CD4-positive, alpha-beta T cell (primary cell): Measurements from ENCODE around the gene DCDC1. TPM values are rescaled to one million over a fixed set of nuclear protein-coding genes. Genes with fewer than 3 reads are reported as not detected.

Source experiments
- ATAC-seq: fragments of 200-7000 bp; cut with Tn5 transposase; one replicate; pipeline ENCODE4 v1.10.0; 2022; ENCODE audit warnings: mild to moderate bottlenecking; ENCODE audit not compliant: poor library complexity
- CTCF ChIA-PET: fragments of 350-600 bp; sonication (Branson Sonifier 250); formaldehyde crosslinking; loops from one replicate; lab custom pipeline; 2021; ENCODE audit warnings: antibody characterized with exemption, inconsistent platforms; lab: Charles Lee
- POLR2A ChIA-PET: fragments of 350-600 bp; sonication (Branson Sonifier 250); formaldehyde crosslinking; loops from one replicate; lab custom pipeline; 2021; ENCODE audit warnings: antibody characterized with exemption, inconsistent platforms; lab: Charles Lee
- DNase-seq, 14 experiments: peaks; one replicate each; pipeline ENCODE4 v3.0.0-alpha.2; 2013 to 2020; ENCODE audit warnings: mixed read lengths in 2 of 14
- H3K27ac ChIP-seq, 2 donors: one replicate each; pipeline versions ENCODE4 v1.5.1 to v1.7.0; 2013; ENCODE audit warnings: low read length in 2 of 2, low read depth in 1 of 2, mild to moderate bottlenecking in 1 of 2
- H3K27me3 ChIP-seq, 2 experiments: 1 replicate in 1 of 2; 2 replicates in 1 of 2; pipeline versions ENCODE4 v1.6.1 to v1.7.0; 2013; ENCODE audit warnings: low read length in 2 of 2, control low read depth in 1 of 2, mild to moderate bottlenecking in 1 of 2, moderate library complexity in 1 of 2; ENCODE audit not compliant: insufficient read depth in 2 of 2, control insufficient read depth in 1 of 2
- H3K36me3 ChIP-seq: one replicate; pipeline ENCODE4 v1.6.1; 2013; ENCODE audit warnings: low read length, control low read depth; ENCODE audit not compliant: insufficient read depth
- H3K4me1 ChIP-seq: one replicate; pipeline ENCODE4 v1.6.1; 2013; ENCODE audit warnings: low read length, control low read depth; ENCODE audit not compliant: insufficient read depth
- H3K4me3 ChIP-seq: one replicate; pipeline ENCODE4 v1.5.1; 2013; ENCODE audit warnings: mild to moderate bottlenecking, low read length, moderate library complexity
- H3K9me3 ChIP-seq, 2 experiments: 1 replicate in 1 of 2; 2 replicates in 1 of 2; pipeline versions ENCODE4 v1.6.1 to v1.7.0; 2013; ENCODE audit warnings: low read length in 2 of 2, mild to moderate bottlenecking in 2 of 2, control low read depth in 1 of 2, moderate library complexity in 1 of 2; ENCODE audit not compliant: control insufficient read depth in 1 of 2, insufficient read depth in 1 of 2
- H3K27ac Mint-ChIP-seq: one replicate; pipeline ENCODE4 v1.8.0; 2020; ENCODE audit warnings: mixed read lengths
- H3K27me3 Mint-ChIP-seq: one replicate; pipeline ENCODE4 v1.8.0; 2021; ENCODE audit warnings: mixed read lengths
- H3K36me3 Mint-ChIP-seq: one replicate; pipeline ENCODE4 v1.8.0; 2021; ENCODE audit warnings: low read depth, mixed read lengths
- H3K4me1 Mint-ChIP-seq: one replicate; pipeline ENCODE4 v1.8.0; 2021; ENCODE audit warnings: low read depth, mixed read lengths
- H3K4me3 Mint-ChIP-seq: one replicate; pipeline ENCODE4 v1.8.0; 2020; ENCODE audit warnings: mild to moderate bottlenecking, mixed read lengths
- H3K9me3 Mint-ChIP-seq: one replicate; pipeline ENCODE4 v1.8.0; 2020; ENCODE audit warnings: mixed read lengths
- intact Hi-C, 2 experiments: fragments of 100-400 bp; cut with DNase I in 1 of 2; cut with micrococcal nuclease in 1 of 2; formaldehyde crosslinking; loops; one replicate each; pipeline versions ENCODE4 v1.15.1 to v1.9.0; 2023 to 2025; cut with DNase I, micrococcal nuclease
- total RNA-seq, 174 experiments: library from RNA in 2 of 174; stranded (reverse) in 2 of 174; gene quantifications; one replicate each; pipeline ENCODE4 v1.2.3 and lab custom pipeline; 2021 to 2026
- TF ChIP-seq, protein P1 (sequence below): fragments of 200-600 bp; IDR thresholded peaks from one replicate; pipeline ENCODE4 v1.8.0; 2022; ENCODE audit warnings: antibody characterized with exemption, mild to moderate bottlenecking

The DCDC1 gene
- total RNA-seq, 2 experiments from 2014 or later = 0.11 TPM; not detected in 1

DNA sequence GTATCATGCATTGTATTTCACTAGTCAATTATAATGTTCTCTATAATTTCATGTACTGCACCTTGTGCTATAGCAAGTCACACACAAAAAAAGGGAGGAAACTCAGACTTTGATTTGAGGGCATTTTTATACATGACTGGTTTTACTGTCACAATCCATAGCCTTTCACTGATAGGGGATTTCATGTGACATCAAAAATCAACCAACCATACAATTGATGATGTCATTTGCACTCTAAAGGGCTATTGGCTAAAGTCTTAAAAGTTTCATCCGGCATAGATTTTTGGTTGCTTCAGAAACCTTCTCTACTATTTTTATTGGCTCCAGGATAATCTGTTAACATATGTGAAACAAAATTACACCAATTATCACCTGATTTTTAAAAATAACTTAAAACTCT lies 237.8 kb downstream of the DCDC1 start:
- Histone ChIP-seq H3K4me1 (no peaks in the 10 kb centered on the region), H3K27me3 (no peaks in the 10 kb centered on the region), H3K9me3 (no peaks in the 10 kb centered on the region), H3K4me3 (no peak overlapping the region), H3K27ac (no peak overlapping the region), H3K36me3 (no peaks in the 10 kb centered on the region)
- Mint-ChIP-seq H3K27ac (no peak overlapping the region), H3K4me1 (no peaks in the 10 kb centered on the region), H3K4me3 (no peak overlapping the region), H3K27me3 (no peaks in the 10 kb centered on the region), H3K36me3 (no peaks in the 10 kb centered on the region), H3K9me3 (no peaks in the 10 kb centered on the region)
- intact Hi-C loops = no loop called here
- TF ChIP-seq, protein P1, sequence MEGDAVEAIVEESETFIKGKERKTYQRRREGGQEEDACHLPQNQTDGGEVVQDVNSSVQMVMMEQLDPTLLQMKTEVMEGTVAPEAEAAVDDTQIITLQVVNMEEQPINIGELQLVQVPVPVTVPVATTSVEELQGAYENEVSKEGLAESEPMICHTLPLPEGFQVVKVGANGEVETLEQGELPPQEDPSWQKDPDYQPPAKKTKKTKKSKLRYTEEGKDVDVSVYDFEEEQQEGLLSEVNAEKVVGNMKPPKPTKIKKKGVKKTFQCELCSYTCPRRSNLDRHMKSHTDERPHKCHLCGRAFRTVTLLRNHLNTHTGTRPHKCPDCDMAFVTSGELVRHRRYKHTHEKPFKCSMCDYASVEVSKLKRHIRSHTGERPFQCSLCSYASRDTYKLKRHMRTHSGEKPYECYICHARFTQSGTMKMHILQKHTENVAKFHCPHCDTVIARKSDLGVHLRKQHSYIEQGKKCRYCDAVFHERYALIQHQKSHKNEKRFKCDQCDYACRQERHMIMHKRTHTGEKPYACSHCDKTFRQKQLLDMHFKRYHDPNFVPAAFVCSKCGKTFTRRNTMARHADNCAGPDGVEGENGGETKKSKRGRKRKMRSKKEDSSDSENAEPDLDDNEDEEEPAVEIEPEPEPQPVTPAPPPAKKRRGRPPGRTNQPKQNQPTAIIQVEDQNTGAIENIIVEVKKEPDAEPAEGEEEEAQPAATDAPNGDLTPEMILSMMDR = no peak
- ChIA-PET CTCF (no interaction called here), POLR2A (no interaction called here)
- DNase-seq = no peak
- no peak for ATAC-seq

GRCh38 chr11:31127290-31127689 lies 242.2 kb downstream of the DCDC1 start:
- Histone ChIP-seq H3K36me3 (no peaks in the 10 kb centered on the region), H3K4me3 (no peak overlapping the region), H3K27me3 (no peaks in the 10 kb centered on the region), H3K4me1 (no peaks in the 10 kb centered on the region), H3K9me3 (no peaks in the 10 kb centered on the region), H3K27ac (no peak overlapping the region)
- intact Hi-C loops = no loop called here
- CTCF ChIA-PET = no interaction called here
- TF ChIP-seq, protein P1 = no peak
- no peaks in the 10 kb centered on the region for H3K4me1 Mint-ChIP-seq
- POLR2A ChIA-PET = no interaction called here
- ATAC-seq = no peak
- H3K4me3 Mint-ChIP-seq = no peak overlapping the region
- DNase-seq = no peak
- H3K36me3 Mint-ChIP-seq = no peaks in the 10 kb centered on the region
- peaks cover 5% of the 10 kb centered on the region for H3K9me3 Mint-ChIP-seq
- no peak overlapping the region for H3K27ac Mint-ChIP-seq
- no peaks in the 10 kb centered on the region for H3K27me3 Mint-ChIP-seq

DNA sequence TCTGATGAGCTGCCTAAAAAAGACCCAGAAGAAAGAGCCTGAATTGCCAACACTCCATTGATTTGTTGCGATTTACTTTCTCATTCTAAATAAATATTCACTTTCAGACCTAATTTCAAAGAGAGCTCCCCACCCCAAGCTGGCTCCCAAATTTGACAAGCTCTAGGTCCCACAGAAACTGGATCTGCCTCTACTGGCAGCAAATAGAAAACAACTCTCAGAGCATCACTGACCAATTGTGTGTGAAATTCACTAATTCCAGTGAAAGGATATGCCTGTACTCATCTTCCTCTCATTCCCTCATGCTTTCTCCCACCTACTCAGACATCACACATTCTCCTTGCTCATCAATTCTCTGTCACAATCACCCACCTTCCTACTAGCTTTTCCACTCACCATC lies 249.1 kb downstream of the DCDC1 start:
- Mint-ChIP-seq H3K36me3 (no peaks in the 10 kb centered on the region), H3K4me1 (no peaks in the 10 kb centered on the region), H3K9me3 (peaks cover 5% of the 10 kb centered on the region), H3K4me3 (no peak overlapping the region), H3K27me3 (no peaks in the 10 kb centered on the region), H3K27ac (no peak overlapping the region)
- Histone ChIP-seq H3K4me1 (no peaks in the 10 kb centered on the region), H3K27me3 (no peaks in the 10 kb centered on the region), H3K9me3 (no peaks in the 10 kb centered on the region), H3K4me3 (no peak overlapping the region), H3K27ac (no peak overlapping the region), H3K36me3 (no peaks in the 10 kb centered on the region)
- POLR2A ChIA-PET = no interaction called here
- TF ChIP-seq, protein P1 = no peak
- CTCF ChIA-PET = no interaction called here
- DNase-seq (no peak), ATAC-seq (no peak)
- intact Hi-C loops = no loop called here
